Measurements from ENCODE around the gene PSME2. TPM values are rescaled to one million over a fixed set of nuclear protein-coding genes. Genes with fewer than 3 reads are reported as not detected.
"Not testable (repeated sequence)": the region's sequence is repeated elsewhere in the genome, so short reads cannot be mapped to it uniquely, and the experiment has no call there.

The PSME2 gene
- total RNA-seq, 1 donor from 2014 or later, result 53.6 TPM

DNA sequence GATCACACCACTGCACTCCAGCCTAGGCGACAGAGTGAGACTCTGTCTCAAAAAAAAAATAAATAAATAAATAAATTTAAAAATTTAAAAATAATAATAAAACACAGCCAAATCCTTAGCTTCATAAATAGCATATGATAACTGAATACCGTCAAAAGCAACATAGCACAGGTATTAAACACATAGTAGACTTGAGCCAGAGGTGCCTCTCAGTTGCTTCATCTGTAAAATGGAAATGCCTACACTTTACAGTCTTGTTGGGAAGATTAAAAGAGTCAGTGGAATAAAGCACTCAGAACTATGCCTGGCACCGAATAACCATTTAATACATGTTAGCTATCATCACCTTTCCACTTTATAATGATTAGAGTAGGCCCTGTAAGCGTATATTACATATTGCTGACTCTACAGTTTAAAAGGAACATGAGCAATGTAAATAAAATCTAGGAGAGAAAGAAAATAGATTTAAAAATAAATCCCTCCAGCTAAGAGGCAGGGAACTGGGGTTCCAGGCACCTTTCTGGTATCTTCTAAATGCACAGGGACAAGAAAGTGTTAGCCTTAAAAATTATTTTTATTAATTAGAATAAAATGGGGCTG is 39.6 kb downstream of the PSME2 start:
- Mint-ChIP-seq H3K4me1 (ENCODE audit: low read depth) (peaks cover 12% of the 10 kb centered on the region), H3K27ac (ENCODE audit: unreplicated experiment) (no peak overlapping the region), H3K4me3 (ENCODE audit: unreplicated experiment) (no peak overlapping the region), H3K9me3 (ENCODE audit: low read depth) (no peaks in the 10 kb centered on the region), H3K27me3 (ENCODE audit: low read depth) (no peaks in the 10 kb centered on the region), H3K36me3 (ENCODE audit: low read depth) (peaks cover 11% of the 10 kb centered on the region)
- DNase-seq (ENCODE audit: low spot score), result no peak
- TF ChIP-seq, protein P1, sequence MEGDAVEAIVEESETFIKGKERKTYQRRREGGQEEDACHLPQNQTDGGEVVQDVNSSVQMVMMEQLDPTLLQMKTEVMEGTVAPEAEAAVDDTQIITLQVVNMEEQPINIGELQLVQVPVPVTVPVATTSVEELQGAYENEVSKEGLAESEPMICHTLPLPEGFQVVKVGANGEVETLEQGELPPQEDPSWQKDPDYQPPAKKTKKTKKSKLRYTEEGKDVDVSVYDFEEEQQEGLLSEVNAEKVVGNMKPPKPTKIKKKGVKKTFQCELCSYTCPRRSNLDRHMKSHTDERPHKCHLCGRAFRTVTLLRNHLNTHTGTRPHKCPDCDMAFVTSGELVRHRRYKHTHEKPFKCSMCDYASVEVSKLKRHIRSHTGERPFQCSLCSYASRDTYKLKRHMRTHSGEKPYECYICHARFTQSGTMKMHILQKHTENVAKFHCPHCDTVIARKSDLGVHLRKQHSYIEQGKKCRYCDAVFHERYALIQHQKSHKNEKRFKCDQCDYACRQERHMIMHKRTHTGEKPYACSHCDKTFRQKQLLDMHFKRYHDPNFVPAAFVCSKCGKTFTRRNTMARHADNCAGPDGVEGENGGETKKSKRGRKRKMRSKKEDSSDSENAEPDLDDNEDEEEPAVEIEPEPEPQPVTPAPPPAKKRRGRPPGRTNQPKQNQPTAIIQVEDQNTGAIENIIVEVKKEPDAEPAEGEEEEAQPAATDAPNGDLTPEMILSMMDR (IDR thresholded peaks at IDR 0.05), result no peak

GRCh38 chr14:24105609-24106239 is 40.7 kb downstream of the PSME2 start:
- not testable (repeated sequence) for H3K9me3 Mint-ChIP-seq (ENCODE audit: low read depth); DNase-seq (ENCODE audit: low spot score); H3K27me3 Mint-ChIP-seq (ENCODE audit: low read depth); H3K4me3 Mint-ChIP-seq (ENCODE audit: unreplicated experiment)
- H3K36me3 Mint-ChIP-seq (ENCODE audit: low read depth), result peaks cover 16% of the 10 kb centered on the region
- peaks cover 12% of the 10 kb centered on the region for H3K4me1 Mint-ChIP-seq (ENCODE audit: low read depth)
- peak overlapping the region; percentile 19 for H3K27ac Mint-ChIP-seq (ENCODE audit: unreplicated experiment)

DNA sequence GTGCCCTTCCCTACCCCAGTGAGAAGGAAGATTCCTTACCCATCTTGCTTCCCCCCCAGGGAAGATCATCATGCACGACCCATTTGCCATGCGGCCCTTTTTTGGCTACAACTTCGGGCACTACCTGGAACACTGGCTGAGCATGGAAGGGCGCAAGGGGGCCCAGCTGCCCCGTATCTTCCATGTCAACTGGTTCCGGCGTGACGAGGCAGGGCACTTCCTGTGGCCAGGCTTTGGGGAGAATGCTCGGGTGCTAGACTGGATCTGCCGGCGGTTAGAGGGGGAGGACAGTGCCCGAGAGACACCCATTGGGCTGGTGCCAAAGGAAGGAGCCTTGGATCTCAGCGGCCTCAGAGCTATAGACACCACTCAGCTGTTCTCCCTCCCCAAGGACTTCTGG is 43.0 kb downstream of the PSME2 start:
- Mint-ChIP-seq H3K4me3 (ENCODE audit: unreplicated experiment) (no peak overlapping the region), H3K27me3 (ENCODE audit: low read depth) (no peaks in the 10 kb centered on the region)

DNA sequence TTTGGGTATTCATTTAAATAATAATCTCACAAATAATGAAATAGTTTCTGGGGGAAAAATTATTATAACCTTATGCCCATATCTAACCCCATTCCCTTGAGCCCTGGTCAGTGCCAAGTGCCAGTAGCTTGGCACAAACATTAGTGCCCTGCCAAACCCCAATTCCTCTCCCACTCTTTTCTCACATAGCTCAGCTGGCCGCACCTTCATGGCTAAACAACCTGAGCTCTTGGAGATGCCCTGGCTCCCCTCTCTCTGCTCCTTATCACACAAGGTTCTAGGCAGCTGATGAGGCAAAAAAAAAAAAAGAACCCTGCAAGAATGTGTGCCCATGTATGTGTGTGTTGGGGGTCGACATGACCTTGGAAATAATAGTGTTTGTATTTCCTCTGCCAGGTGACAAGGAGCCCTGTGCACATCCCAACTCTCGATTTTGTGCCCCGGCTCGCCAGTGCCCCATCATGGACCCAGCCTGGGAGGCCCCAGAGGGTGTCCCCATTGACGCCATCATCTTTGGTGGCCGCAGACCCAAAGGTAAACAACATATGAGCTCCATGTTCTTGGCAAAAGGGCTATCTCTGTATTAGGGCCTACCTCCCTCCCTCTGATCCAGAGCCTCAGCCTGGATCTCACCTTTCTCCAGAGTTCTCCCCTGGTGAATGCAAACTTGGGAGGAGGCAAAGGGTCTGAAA is 43.9 kb downstream of the PSME2 start:
- TF ChIP-seq, protein P1 (IDR thresholded peaks at IDR 0.05), result no peak
- no peaks in the 10 kb centered on the region for H3K9me3 Mint-ChIP-seq (ENCODE audit: low read depth)
- DNase-seq (ENCODE audit: low spot score), result no peak
- H3K4me1 Mint-ChIP-seq (ENCODE audit: low read depth), result peaks cover 9% of the 10 kb centered on the region
- H3K27me3 Mint-ChIP-seq (ENCODE audit: low read depth), result no peaks in the 10 kb centered on the region
- no peak overlapping the region for H3K4me3 Mint-ChIP-seq (ENCODE audit: unreplicated experiment)
- H3K27ac Mint-ChIP-seq (ENCODE audit: unreplicated experiment), result no peak overlapping the region
- peaks cover 24% of the 10 kb centered on the region for H3K36me3 Mint-ChIP-seq (ENCODE audit: low read depth)

More for the DNA sequence above, 43.0 kb downstream of the PSME2 start:
- peaks cover 24% of the 10 kb centered on the region for H3K36me3 Mint-ChIP-seq (ENCODE audit: low read depth)
- no peak overlapping the region for H3K27ac Mint-ChIP-seq (ENCODE audit: unreplicated experiment)
- H3K4me1 Mint-ChIP-seq (ENCODE audit: low read depth), result peaks cover 9% of the 10 kb centered on the region
- TF ChIP-seq, protein P1 (IDR thresholded peaks at IDR 0.05), result no peak
- H3K9me3 Mint-ChIP-seq (ENCODE audit: low read depth), result no peaks in the 10 kb centered on the region
- DNase-seq (ENCODE audit: low spot score), result no peak

DNA sequence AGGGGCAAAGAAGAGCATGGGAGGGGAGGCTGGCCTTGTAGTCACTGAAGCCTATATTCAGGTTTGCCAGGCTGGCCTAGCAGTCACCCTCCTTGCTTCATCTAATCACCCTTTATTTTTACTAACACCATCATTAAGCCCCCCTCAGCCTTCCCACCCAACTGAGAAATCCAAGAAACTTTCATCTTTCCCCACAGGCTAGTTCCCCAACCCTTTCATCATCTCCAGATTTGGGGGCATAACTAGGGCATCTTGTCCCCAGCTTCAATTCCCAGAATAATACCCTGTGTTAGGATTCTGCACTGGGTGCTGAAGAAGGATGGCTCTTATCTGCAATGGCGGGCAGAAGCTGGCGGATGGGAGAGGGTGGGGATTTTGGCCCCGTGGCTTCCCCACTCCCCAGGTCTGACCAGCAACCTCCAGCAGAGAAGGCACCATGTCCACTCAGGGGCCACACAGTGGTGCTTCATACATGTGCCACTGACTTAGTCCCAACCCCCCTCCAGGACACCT is 45.4 kb downstream of the PSME2 start:
- TF ChIP-seq, protein P1 (IDR thresholded peaks at IDR 0.05), result no peak
- no peak overlapping the region for H3K27ac Mint-ChIP-seq (ENCODE audit: unreplicated experiment)
- no peaks in the 10 kb centered on the region for H3K27me3 Mint-ChIP-seq (ENCODE audit: low read depth)
- peaks cover 13% of the 10 kb centered on the region for H3K4me1 Mint-ChIP-seq (ENCODE audit: low read depth)
- no peak for DNase-seq (ENCODE audit: low spot score)
- peaks cover 30% of the 10 kb centered on the region for H3K36me3 Mint-ChIP-seq (ENCODE audit: low read depth)
- no peak overlapping the region for H3K4me3 Mint-ChIP-seq (ENCODE audit: unreplicated experiment)
- H3K9me3 Mint-ChIP-seq (ENCODE audit: low read depth), result no peaks in the 10 kb centered on the region
